Hematopoietic multipotent progenitor cell (in vitro differentiated cells): Measurements from ENCODE around the gene PRAMEF6. TPM values are rescaled to one million over a fixed set of nuclear protein-coding genes. Genes with fewer than 3 reads are reported as not detected.
"Not testable (repeated sequence)": the region's sequence is repeated elsewhere in the genome, so short reads cannot be mapped to it uniquely, and the experiment has no call there.

Experiments used
- DNase-seq, 3 donors: peaks; one replicate each; pipeline ENCODE4 v3.0.0-alpha.2; 2011 to 2015; ENCODE audit warnings: low read depth in 2 of 3, low spot score in 2 of 3
- small RNA-seq: library from RNA; depleted of rRNA; stranded (forward); fragments of <200 nt; gene quantifications from one replicate; pipeline ENCODE3, GENCODE V24; 2012
- total RNA-seq: library from RNA; depleted of rRNA; stranded (reverse); fragments of >200 nt; gene quantifications from one replicate; pipeline ENCODE4 v1.2.3, GENCODE V29; 2012

PRAMEF6 gene
- total RNA-seq, result not detected

DNA sequence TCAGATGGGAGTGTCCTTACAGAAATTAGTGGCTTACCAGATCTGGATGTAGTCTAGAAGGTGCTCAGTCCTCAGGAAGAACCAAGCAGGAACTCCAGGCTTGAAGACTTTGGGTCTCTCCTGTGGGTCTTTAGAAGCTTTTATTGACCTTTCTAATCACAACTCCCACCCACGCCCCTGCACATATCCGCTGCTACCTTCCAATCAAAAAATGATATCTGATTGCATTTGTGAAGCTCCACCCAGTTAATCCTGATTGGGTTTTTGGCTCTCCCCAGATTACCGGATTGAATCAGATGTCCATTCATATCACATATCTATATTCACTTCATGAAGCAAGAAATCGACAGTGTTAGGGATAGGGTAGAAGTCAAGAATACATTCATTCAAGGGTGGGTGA, at the start of gene PRAMEF6:
TSS of gene PRAMEF6 (minus strand) at position 101 of the 400 bp plus-strand sequence. CDS start 5,062 bp downstream, outside the sequence.
- DNase-seq, result not testable (repeated sequence)

DNA sequence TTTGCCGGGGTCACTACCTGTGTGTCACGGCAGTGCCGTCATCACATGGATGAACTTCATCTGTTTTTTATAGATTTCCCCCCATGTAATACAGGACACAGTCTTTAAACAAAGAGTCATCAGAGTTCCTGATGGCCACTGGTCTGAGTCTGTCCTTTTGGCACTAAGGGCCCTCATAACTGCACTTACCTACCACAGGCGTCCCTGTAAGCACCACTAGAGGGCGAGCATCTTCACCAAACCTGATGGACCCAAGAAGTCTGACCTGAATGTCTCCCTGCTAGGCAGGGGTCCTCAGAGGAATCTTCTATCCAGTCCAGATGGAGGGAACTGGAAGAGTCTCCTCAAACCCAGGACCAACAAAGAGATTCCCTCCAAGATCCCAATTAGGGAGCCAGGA, 23.0 kb downstream of the PRAMEF6 start:
- DNase-seq, result not testable (repeated sequence)

DNA sequence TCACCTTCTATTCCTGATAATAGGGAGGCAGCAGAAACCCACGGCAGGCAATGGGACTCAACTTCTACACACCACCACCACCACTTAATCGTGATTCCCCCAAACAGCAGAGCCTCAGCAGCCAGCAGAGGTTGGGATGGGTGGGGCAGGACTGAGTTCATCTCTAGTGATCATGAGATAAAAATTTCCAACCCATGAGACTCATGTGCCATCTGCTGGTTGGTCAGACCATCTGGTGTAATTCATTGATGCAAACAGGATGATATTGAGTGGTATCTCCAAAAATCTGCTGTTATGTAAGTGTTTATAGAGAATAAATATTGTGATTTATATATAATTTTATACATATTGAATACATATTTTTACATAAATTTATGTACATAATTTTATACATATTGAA, 25.6 kb downstream of the PRAMEF6 start:
- not testable (repeated sequence) for DNase-seq

DNA sequence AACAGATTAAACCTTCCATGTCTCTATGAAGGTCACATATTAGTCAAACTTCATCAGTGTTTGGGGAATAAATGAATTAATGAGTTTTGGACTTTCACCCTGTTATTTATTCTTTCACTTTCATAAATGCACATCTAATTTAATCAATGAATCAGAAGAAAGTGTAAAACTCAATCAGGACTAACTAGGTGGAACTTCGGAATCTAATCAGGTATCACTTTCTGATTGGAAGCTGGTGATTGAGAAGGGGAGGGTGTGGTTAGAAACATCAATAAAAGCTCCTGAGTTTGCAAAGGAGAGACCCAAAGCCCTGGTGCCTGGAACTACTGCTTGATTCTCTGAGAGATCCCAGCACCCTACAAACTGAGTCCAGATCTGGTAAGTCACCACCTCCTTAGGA, 31.1 kb downstream of the PRAMEF6 start, which contains the start of gene PRAMEF7:
TSS of gene PRAMEF7 (plus strand) at position 301 of the 400 bp plus-strand sequence. CDS start 1,083 bp downstream, outside the sequence.
- DNase-seq, result not testable (repeated sequence)

DNA sequence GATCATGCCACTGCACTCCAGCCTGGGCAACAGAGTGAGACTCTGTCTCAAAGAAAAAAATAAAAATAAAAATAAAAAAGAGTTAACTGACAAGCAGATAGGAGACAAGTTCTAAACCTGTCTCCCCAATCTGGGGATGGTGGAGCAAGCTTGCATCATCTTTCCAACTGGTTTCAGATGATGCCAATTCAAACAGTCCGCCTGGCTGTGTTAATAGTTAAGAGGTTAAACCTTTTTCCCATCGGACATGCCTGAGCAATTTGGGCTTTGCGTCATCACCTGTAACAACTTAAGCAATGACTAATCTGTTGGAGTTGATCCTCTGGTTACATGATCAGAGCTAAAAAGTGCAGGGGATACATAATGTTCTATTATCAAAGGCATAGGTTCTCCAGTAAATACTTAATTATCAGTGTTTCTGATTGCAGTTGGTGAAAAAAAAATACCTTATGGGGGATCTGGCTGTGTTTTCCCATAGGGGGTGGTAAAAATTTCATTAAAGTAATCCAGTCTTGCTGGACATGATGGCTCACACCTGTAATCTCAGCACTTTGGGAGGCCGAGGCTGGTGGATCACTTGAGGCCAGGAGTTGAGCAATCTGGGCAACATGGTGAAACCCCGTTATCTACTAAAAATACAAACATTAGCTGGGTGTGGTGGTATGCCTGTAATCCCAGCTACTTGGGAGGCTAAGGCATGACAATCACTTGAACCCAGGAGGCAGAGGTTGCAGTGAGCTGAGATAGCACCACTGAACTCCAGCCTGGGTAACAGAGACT, 43.4 kb downstream of the PRAMEF6 start:
- DNase-seq, result not testable (repeated sequence)

DNA sequence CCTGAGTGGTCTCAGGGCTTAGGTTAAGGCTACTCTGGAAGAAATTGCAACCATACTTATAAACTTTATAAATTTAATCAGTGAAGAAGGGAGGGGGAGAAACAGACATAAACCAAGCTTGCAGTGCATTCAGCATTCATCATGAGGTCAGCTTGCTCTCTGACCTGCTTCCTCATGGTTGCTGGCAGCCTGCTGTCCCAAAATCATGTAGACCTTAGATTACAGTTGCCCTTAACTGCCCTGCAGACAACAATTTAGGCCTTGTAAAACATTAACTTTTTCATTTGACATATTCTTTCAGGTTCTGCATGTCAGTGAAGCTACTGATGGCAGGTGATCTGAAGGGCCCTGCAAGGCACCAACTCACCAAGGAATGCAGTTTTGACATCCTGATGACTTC, 48.2 kb downstream of the PRAMEF6 start:
- DNase-seq, result not testable (repeated sequence)

DNA sequence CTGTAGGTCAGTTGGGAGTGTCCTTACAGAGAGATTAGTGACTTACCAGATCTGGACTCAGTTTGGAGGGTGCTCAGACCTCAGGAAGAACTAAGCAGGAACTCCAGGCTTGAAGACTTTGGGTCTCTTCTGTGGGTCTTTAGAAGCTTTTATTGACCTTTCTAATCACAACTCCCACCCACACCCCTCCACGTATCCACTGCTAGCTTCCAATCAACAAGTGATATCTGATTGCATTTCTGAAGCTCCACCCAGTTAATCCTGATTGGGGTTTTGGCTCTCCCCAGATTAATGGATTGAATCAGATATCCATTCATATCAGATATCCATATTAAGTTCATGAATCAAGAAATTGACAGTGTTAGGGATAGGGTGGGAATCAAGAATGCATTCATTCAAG, 49.2 kb downstream of the PRAMEF6 start, which contains the start of gene PRAMEF10:
TSS of gene PRAMEF10 (minus strand) at position 101 of the 400 bp plus-strand sequence. CDS start 2,423 bp downstream, outside the sequence.
- not testable (repeated sequence) for DNase-seq

Small RNA genes within 50 kb of the gene (small RNA-seq; reads per million reads assigned to genes)
- gene RNU6-1072P, result not detected

Other genes starting within 250 kb of the PRAMEF6 start
- not detected for gene AADACL3, start 231.5 kb downstream of the PRAMEF6 start, total RNA-seq
- gene CFAP107, start 201.4 kb downstream of the PRAMEF6 start, total RNA-seq, result not detected
- not detected for gene PRAMEF12, start 173.8 kb downstream of the PRAMEF6 start, total RNA-seq
- not detected for gene PRAMEF1, start 156.2 kb downstream of the PRAMEF6 start, total RNA-seq
- gene PRAMEF11, start 116.2 kb downstream of the PRAMEF6 start, total RNA-seq, result not detected
- gene HNRNPCL1, start 98.9 kb downstream of the PRAMEF6 start, total RNA-seq, result not detected
- gene PRAMEF2, start 90.5 kb downstream of the PRAMEF6 start, total RNA-seq, result not detected
- gene PRAMEF4, start 61.4 kb downstream of the PRAMEF6 start, total RNA-seq, result not detected
- not detected for gene PRAMEF10, start 49.3 kb downstream of the PRAMEF6 start, total RNA-seq
- not detected for gene PRAMEF7, start 31.0 kb downstream of the PRAMEF6 start, total RNA-seq
- gene PRAMEF27, start 109.0 kb upstream of the PRAMEF6 start, total RNA-seq, result not detected
- gene HNRNPCL3, start 113.2 kb upstream of the PRAMEF6 start, total RNA-seq, result not detected
- not detected for gene PRAMEF25, start 123.2 kb upstream of the PRAMEF6 start, total RNA-seq
- gene HNRNPCL2, start 169.3 kb upstream of the PRAMEF6 start, total RNA-seq, result not detected
- not detected for gene PRAMEF26, start 208.4 kb upstream of the PRAMEF6 start, total RNA-seq
- not detected for gene HNRNPCL4, start 218.1 kb upstream of the PRAMEF6 start, total RNA-seq
- gene PRAMEF9, start 224.3 kb upstream of the PRAMEF6 start, total RNA-seq, result not detected